Esophagus squamous epithelium (tissue), 5 donors: ENCODE results near the gene DSG4. TPM values are rescaled to one million over a fixed set of nuclear protein-coding genes. Genes with fewer than 3 reads are reported as not detected.
"Not testable (repeated sequence)": the region's sequence is repeated elsewhere in the genome, so short reads cannot be mapped to it uniquely, and the experiment has no call there.

Experiments used
- DNase-seq: peaks from one replicate; lab custom pipeline; 2025; lab: John Stamatoyannopoulos, UW
- H3K27ac ChIP-seq, 4 donors: fragments of 200-600 bp; sonication (generic); one replicate each; pipeline ENCODE4 v1.5.1; 2016 to 2019; ENCODE audit warnings: mild to moderate bottlenecking in 1 of 4
- H3K27me3 ChIP-seq, 4 donors: fragments of 200-600 bp; sonication (generic); 1 replicate in 3 of 4; 2 replicates in 1 of 4; pipeline versions ENCODE4 v1.5.1 to v1.6.0; 2017 to 2021; ENCODE audit warnings: antibody characterized with exemption in 1 of 4
- H3K36me3 ChIP-seq, 3 donors: fragments of 200-600 bp; sonication (generic); one replicate each; pipeline ENCODE4 v1.5.1; 2016 to 2019
- H3K4me1 ChIP-seq, 3 donors: fragments of 200-600 bp; sonication (generic); one replicate each; pipeline ENCODE4 v1.5.1; 2017 to 2019
- H3K4me3 ChIP-seq, 4 donors: fragments of 200-600 bp; sonication (generic); 1 replicate in 3 of 4; 2 replicates in 1 of 4; pipeline ENCODE4 v1.5.1; 2016 to 2019; ENCODE audit warnings: mild to moderate bottlenecking in 2 of 4, moderate library complexity in 1 of 4
- H3K9me3 ChIP-seq, 3 donors: fragments of 200-600 bp; sonication (generic); one replicate each; pipeline ENCODE4 v1.5.1; 2016 to 2019
- POLR2A ChIP-seq, 4 donors: fragments of 450-650 bp; IDR thresholded peaks; one replicate each; pipeline ENCODE4 v1.6.1; 2017; ENCODE audit warnings: antibody characterized with exemption in 4 of 4, mild to moderate bottlenecking in 4 of 4, moderate library complexity in 3 of 4
- WGBS, 2 donors: methylation state at CpG; one replicate each; pipeline ENCODE4 v1.1.5; 2018; 5-methylcytosine and 5-hydroxymethylcytosine counted together
- intact Hi-C: fragments of 100-400 bp; cut with DNase I; formaldehyde crosslinking; loops from one replicate; pipeline ENCODE4 v1.15.0; 2022
- total RNA-seq, 4 donors: library from RNA; depleted of rRNA; stranded (reverse); fragments of >200 nt; gene quantifications; one replicate each; pipeline ENCODE4 v1.1.0, GENCODE V29; 2016
- TF ChIP-seq, protein P1 (sequence below), 6 experiments: fragments of 450-650 bp in 4 of 6; fragments of 200-600 bp in 2 of 6; sonication (generic) in 2 of 6; IDR thresholded peaks; one replicate each; pipeline ENCODE4 v1.5.1; 2016 to 2019; ENCODE audit warnings: antibody characterized with exemption in 6 of 6, mild to moderate bottlenecking in 4 of 6, moderate library complexity in 4 of 6
- donor health status: DM: yes; HTN: yes; CAD: no.

Gene DSG4, protein sequence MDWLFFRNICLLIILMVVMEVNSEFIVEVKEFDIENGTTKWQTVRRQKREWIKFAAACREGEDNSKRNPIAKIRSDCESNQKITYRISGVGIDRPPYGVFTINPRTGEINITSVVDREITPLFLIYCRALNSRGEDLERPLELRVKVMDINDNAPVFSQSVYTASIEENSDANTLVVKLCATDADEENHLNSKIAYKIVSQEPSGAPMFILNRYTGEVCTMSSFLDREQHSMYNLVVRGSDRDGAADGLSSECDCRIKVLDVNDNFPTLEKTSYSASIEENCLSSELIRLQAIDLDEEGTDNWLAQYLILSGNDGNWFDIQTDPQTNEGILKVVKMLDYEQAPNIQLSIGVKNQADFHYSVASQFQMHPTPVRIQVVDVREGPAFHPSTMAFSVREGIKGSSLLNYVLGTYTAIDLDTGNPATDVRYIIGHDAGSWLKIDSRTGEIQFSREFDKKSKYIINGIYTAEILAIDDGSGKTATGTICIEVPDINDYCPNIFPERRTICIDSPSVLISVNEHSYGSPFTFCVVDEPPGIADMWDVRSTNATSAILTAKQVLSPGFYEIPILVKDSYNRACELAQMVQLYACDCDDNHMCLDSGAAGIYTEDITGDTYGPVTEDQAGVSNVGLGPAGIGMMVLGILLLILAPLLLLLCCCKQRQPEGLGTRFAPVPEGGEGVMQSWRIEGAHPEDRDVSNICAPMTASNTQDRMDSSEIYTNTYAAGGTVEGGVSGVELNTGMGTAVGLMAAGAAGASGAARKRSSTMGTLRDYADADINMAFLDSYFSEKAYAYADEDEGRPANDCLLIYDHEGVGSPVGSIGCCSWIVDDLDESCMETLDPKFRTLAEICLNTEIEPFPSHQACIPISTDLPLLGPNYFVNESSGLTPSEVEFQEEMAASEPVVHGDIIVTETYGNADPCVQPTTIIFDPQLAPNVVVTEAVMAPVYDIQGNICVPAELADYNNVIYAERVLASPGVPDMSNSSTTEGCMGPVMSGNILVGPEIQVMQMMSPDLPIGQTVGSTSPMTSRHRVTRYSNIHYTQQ
- total RNA-seq: not detected

DNA sequence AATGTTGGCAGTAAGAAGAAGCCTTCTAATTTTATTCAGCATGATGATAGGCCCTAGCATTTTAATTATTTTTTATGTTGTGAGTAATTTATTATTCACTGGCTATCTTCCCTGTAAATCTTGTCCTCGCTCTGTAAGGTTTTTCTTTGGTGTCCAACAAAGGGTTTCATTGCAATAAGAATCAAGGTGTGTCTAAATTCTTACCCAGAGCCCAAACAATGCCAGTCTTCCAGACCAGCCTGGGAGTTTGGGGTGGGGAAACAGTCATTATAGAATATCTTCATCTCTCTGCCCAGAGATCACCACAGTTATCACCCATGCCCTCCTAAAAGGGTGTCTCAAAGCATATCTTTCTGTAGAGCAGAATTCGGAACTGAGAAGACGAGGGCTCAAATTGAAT is at the start of gene DSG4:
Gene DSG4, plus strand, starts transcription at position 301 of the 400 bp plus-strand sequence. CDS start 135 bp downstream, outside the sequence.
- H3K4me1 ChIP-seq: peaks cover 0 to 21% (median 0%) of the 10 kb centered on the region in 3 donors
- DNase-seq: no peak
- no peaks in the 10 kb centered on the region for H3K36me3 ChIP-seq
- H3K27ac ChIP-seq: no peak within 1 kb of the TSS
- H3K27me3 ChIP-seq: no peaks in the 10 kb centered on the region
- intact Hi-C loops: no loop called here
- 81 to 84% methylated on average over 3 of the region's 3 CpGs for WGBS, 2 donors
- TF ChIP-seq, protein P1, sequence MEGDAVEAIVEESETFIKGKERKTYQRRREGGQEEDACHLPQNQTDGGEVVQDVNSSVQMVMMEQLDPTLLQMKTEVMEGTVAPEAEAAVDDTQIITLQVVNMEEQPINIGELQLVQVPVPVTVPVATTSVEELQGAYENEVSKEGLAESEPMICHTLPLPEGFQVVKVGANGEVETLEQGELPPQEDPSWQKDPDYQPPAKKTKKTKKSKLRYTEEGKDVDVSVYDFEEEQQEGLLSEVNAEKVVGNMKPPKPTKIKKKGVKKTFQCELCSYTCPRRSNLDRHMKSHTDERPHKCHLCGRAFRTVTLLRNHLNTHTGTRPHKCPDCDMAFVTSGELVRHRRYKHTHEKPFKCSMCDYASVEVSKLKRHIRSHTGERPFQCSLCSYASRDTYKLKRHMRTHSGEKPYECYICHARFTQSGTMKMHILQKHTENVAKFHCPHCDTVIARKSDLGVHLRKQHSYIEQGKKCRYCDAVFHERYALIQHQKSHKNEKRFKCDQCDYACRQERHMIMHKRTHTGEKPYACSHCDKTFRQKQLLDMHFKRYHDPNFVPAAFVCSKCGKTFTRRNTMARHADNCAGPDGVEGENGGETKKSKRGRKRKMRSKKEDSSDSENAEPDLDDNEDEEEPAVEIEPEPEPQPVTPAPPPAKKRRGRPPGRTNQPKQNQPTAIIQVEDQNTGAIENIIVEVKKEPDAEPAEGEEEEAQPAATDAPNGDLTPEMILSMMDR (IDR thresholded peaks at IDR 0.05): no peak
- TF ChIP-seq POLR2A (IDR thresholded peaks at IDR 0.05): no peak
- no peaks in the 10 kb centered on the region for H3K9me3 ChIP-seq
- no peak within 1 kb of the TSS for H3K4me3 ChIP-seq

DNA sequence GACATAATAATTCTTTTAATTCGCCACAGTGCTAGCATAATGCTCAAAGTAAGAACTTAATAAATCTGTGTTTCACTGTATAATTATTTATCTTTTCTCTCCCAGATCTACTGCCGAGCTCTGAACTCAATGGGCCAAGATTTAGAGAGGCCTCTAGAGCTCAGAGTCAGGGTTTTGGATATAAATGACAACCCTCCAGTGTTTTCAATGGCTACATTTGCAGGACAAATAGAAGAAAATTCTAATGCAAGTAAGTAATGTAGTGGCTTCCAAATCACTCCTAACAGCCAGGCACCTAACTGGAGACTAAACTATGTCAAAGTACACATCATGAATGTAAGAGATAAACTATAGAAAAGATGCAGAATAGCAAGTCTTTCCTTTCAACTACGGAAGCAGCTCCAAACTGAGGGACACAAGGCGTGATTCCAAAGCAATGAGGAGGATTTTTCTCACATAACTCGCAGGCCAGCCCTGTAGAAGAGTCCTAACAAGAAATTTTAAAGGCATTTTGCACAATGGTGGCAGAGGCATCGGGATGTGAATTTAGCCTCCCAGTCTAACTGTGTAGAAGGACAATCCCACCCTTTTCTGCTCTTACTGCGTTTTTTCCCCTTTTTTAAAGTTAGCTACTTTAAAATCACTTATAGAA is 46.7 kb upstream of the DSG4 start:
- no peak for DNase-seq
- no peak overlapping the region for H3K27ac ChIP-seq
- peaks cover 0 to 6% (median 0%) of the 10 kb centered on the region in 3 donors for H3K4me1 ChIP-seq
- H3K36me3 ChIP-seq: no peaks in the 10 kb centered on the region
- H3K9me3 ChIP-seq: no peaks in the 10 kb centered on the region
- 73 to 81% methylated on average over 7 of the region's 7 CpGs for WGBS, 2 donors
- H3K4me3 ChIP-seq: no peak overlapping the region
- TF ChIP-seq, protein P1 (IDR thresholded peaks at IDR 0.05): no peak
- TF ChIP-seq POLR2A (IDR thresholded peaks at IDR 0.05): no peak
- intact Hi-C loops: no loop called here
- no peaks in the 10 kb centered on the region for H3K27me3 ChIP-seq

GRCh38 chr18:31343454-31343853 is 33.1 kb upstream of the DSG4 start:
- 75 to 88% methylated on average over 4 of the region's 4 CpGs for WGBS, 2 donors
- intact Hi-C loops: no loop called here
- H3K27me3 ChIP-seq: no peaks in the 10 kb centered on the region
- no peak overlapping the region for H3K4me3 ChIP-seq
- H3K27ac ChIP-seq: no peak overlapping the region
- no peaks in the 10 kb centered on the region for H3K4me1 ChIP-seq
- H3K36me3 ChIP-seq: peaks cover 0 to 45% (median 0%) of the 10 kb centered on the region in 3 donors
- H3K9me3 ChIP-seq: no peaks in the 10 kb centered on the region
- TF ChIP-seq, protein P1 (IDR thresholded peaks at IDR 0.05): no peak
- no peak for TF ChIP-seq POLR2A (IDR thresholded peaks at IDR 0.05)
- DNase-seq: no peak

DNA sequence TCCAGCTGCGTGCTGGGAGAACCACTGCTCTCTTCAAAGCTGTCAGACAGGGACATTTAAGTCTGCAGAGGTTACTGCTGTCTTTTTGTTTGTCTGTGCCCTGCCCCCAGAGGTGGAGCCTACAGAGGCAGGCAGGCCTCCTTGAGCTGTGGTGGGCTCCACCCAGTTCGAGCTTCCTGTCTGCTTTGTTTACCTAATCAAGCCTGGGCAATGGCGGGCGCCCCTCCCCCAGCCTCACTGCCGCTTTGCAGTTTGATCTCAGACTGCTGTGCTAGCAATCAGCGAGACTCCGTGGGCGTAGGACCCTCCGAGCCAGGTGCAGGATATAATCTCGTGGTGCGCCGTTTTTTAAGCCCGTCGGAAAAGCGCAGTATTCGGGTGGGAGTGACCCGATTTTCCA is 23.2 kb upstream of the DSG4 start:
- intact Hi-C loops, H3K4me1 ChIP-seq, H3K27ac ChIP-seq, H3K27me3 ChIP-seq, H3K4me3 ChIP-seq, DNase-seq, H3K9me3 ChIP-seq: not testable (repeated sequence)
- WGBS, 2 donors: no CpG with 5 or more reads among the region's 17 CpGs
- H3K36me3 ChIP-seq: peaks cover 0 to 25% (median 0%) of the 10 kb centered on the region in 3 donors

DNA sequence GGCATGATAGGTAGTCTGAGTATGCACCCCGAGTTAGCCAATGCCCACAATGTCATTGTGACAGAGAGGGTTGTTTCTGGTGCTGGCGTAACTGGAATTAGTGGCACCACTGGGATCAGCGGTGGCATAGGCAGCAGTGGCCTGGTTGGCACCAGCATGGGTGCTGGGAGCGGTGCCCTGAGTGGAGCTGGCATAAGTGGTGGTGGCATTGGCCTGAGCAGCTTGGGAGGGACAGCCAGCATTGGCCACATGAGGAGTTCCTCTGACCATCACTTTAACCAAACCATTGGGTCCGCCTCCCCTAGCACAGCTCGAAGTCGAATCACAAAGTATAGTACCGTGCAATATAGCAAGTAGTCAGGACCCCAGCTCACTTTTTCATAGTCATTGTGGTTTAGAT is 21.6 kb upstream of the DSG4 start:
- TF ChIP-seq POLR2A (IDR thresholded peaks at IDR 0.05): no peak
- TF ChIP-seq, protein P1 (IDR thresholded peaks at IDR 0.05): no peak
- H3K4me1 ChIP-seq: no peaks in the 10 kb centered on the region
- H3K9me3 ChIP-seq: no peaks in the 10 kb centered on the region
- H3K4me3 ChIP-seq: no peak overlapping the region
- no peaks in the 10 kb centered on the region for H3K27me3 ChIP-seq
- H3K27ac ChIP-seq: no peak overlapping the region
- H3K36me3 ChIP-seq: peaks cover 0 to 25% (median 0%) of the 10 kb centered on the region in 3 donors
- intact Hi-C loops: no loop called here
- 86 to 92% methylated on average over 8 of the region's 8 CpGs for WGBS, 2 donors
- no peak for DNase-seq
